Heart right ventricle (tissue), 16 donors: ENCODE measurements around the gene ORAI3. TPM values are rescaled to one million over a fixed set of nuclear protein-coding genes. Genes with fewer than 3 reads are reported as not detected.

Source experiments
- ATAC-seq, 8 donors: fragments of 200-7000 bp; cut with Tn5 transposase; one replicate each; pipeline ENCODE4 v1.9.1; 2020; ENCODE audit warnings: mild to moderate bottlenecking in 8 of 8, moderate library complexity in 8 of 8, moderate number of reproducible peaks in 1 of 8
- DNase-seq, 2 donors: peaks; one replicate each; pipeline ENCODE4 v3.0.0-alpha.2; 2020
- H3K27ac ChIP-seq, 10 donors: fragments of 200-600 bp; sonication (generic) in 2 of 10; one replicate each; pipeline versions ENCODE4 v1.5.0 to v1.8.0; 2020 to 2022; ENCODE audit warnings: mild to moderate bottlenecking in 3 of 10
- H3K27me3 ChIP-seq, 7 donors: fragments of 200-600 bp; one replicate each; pipeline ENCODE4 v1.8.0; 2021 to 2022; ENCODE audit warnings: mild to moderate bottlenecking in 2 of 7
- H3K36me3 ChIP-seq, 9 donors: fragments of 200-600 bp; sonication (generic) in 1 of 9; one replicate each; pipeline versions ENCODE4 v1.5.0 to v1.8.0; 2020 to 2022; ENCODE audit warnings: mild to moderate bottlenecking in 2 of 9
- H3K4me1 ChIP-seq, 9 donors: fragments of 200-600 bp; sonication (generic) in 1 of 9; one replicate each; pipeline versions ENCODE4 v1.5.0 to v1.8.0; 2020 to 2022; ENCODE audit warnings: mild to moderate bottlenecking in 4 of 9
- H3K4me3 ChIP-seq, 10 donors: fragments of 200-600 bp; sonication (generic) in 2 of 10; one replicate each; pipeline versions ENCODE4 v1.5.0 to v1.8.0; 2020 to 2022; ENCODE audit warnings: mild to moderate bottlenecking in 7 of 10, moderate library complexity in 2 of 10
- H3K9me3 ChIP-seq, 11 donors: fragments of 200-600 bp in 10 of 11; sonication (generic) in 2 of 11; one replicate each; pipeline versions ENCODE4 v1.5.0 to v1.8.0; 2013 to 2022; ENCODE audit warnings: mild to moderate bottlenecking in 2 of 11, control low read depth in 1 of 11, moderate library complexity in 1 of 11
- WGBS, 2 donors: extraction: QIAGEN DNeasy Blood & Tissue Kit; methylation state at CpG; one replicate each; pipeline ENCODE4 v1.1.7; 2013; ENCODE audit warnings: inconsistent platforms in 1 of 2; 5-methylcytosine and 5-hydroxymethylcytosine counted together
- intact Hi-C, 10 donors: fragments of 100-400 bp; cut with DNase I; formaldehyde crosslinking; loops; one replicate each; pipeline versions ENCODE4 v1.11.1 to v1.14.2; 2022
- polyA plus RNA-seq, 2 donors: library from polyadenylated mRNA; stranded (reverse); fragments of 200-250 nt; gene quantifications; one replicate each; pipeline ENCODE4 v1.2.3, GENCODE V29; 2013
- total RNA-seq, 10 donors: library from RNA; stranded (reverse); fragmentation: NEBNext Ultra II Directional in 3 of 10; extraction: Animal tissue kit (Norgen Biotek cat#: 25700) in 3 of 10; gene quantifications; one replicate each; pipeline versions ENCODE4 v1.2.1 to v1.2.4, GENCODE V29; 2021 to 2023
- TF ChIP-seq, protein P1 (sequence below), 9 donors: fragments of 200-600 bp; sonication (generic) in 2 of 9; IDR thresholded peaks; one replicate each; pipeline versions ENCODE4 v1.5.0 to v1.8.0; 2021 to 2022; ENCODE audit warnings: antibody characterized with exemption in 9 of 9, mild to moderate bottlenecking in 5 of 9, moderate library complexity in 1 of 9
- donor health status: Arrhythmogenic right ventricular cardiomyopathy.
- donor health status: ischemic (EF 13 %, LVEDD 7.1; RV severe dilation, severe dysfunction).
- donor health status: healthy with polysubstance abuse.
- donor health status: DM: no; HTN: yes; CAD: no.
- donor health status: DM: no; HTN: no; CAD: no.
- donor health status: ischemic (EF 25% LVEDD 6.9; RV normal size, moderate dysfunction).
- donor health status: ischemic (EF 25% LVEDD 5.7; RV mildly dilated, moderate dysfunction).
- donor health status: healthy.
- donor health status: DM: yes; HTN: yes; CAD: no.
- donor health status: Ischemic cardiomyopathy.
- donor health status: ischemic (EF 35%, LVEDD 5.7; RV mildly dilated, moderate dysfunction).
- donor health status: nonischemic (EF 11% LVEDD 7.7; RV severe dilation, severe dysfunction).
- donor health status: DM: yes; HTN: yes; CAD: no.
- donor health status: PGD.
- donor health status: ischemic (EF 29% LVEDD 5.4; RV normal size, mild dysfunction).
- donor health status: nonischemic (EF 23%, LVEDD 6.1; RV moderate dilation, normal function).

The ORAI3 gene
- total and polyA plus RNA-seq, 12 donors = 7.8 to 19.8 (median 11.4) TPM

DNA sequence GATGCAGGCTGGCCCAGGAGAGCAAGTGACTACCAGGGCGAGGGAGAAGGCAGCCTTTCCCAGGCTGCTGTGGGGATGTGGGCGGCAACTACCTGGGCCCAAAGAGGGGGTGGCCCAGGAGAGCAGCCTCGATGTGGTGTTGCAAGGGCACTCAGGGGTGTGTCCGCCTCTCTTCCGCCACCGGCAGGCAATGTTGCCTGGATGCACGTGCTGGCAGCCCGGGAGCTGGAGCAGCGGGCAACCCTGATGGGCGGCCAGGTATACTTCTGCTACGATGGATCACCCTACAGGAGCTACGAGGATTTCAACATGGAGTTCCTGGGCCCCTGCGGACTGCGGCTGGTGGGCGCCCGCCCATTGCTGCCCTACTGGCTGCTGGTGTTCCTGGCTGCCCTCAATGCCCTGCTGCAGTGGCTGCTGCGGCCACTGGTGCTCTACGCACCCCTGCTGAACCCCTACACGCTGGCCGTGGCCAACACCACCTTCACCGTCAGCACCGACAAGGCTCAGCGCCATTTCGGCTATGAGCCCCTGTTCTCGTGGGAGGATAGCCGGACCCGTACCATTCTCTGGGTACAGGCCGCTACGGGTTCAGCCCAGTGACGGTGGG is 38.8 kb downstream of the ORAI3 start:
- intact Hi-C loops = loop anchor here in 9 of 10 donors (5.0 to 10.0 kb wide), 14 partner anchors 40 to 887 kb away; partner anchors contain the start of genes STX4 (in 3 of the 9), ZNF646 (in 3 of the 9), ZNF668 (in 3 of the 9) and ZNF843 (in 3 of the 9)
- TF ChIP-seq, protein P1, sequence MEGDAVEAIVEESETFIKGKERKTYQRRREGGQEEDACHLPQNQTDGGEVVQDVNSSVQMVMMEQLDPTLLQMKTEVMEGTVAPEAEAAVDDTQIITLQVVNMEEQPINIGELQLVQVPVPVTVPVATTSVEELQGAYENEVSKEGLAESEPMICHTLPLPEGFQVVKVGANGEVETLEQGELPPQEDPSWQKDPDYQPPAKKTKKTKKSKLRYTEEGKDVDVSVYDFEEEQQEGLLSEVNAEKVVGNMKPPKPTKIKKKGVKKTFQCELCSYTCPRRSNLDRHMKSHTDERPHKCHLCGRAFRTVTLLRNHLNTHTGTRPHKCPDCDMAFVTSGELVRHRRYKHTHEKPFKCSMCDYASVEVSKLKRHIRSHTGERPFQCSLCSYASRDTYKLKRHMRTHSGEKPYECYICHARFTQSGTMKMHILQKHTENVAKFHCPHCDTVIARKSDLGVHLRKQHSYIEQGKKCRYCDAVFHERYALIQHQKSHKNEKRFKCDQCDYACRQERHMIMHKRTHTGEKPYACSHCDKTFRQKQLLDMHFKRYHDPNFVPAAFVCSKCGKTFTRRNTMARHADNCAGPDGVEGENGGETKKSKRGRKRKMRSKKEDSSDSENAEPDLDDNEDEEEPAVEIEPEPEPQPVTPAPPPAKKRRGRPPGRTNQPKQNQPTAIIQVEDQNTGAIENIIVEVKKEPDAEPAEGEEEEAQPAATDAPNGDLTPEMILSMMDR (IDR thresholded peaks at IDR 0.05) = no peak

DNA sequence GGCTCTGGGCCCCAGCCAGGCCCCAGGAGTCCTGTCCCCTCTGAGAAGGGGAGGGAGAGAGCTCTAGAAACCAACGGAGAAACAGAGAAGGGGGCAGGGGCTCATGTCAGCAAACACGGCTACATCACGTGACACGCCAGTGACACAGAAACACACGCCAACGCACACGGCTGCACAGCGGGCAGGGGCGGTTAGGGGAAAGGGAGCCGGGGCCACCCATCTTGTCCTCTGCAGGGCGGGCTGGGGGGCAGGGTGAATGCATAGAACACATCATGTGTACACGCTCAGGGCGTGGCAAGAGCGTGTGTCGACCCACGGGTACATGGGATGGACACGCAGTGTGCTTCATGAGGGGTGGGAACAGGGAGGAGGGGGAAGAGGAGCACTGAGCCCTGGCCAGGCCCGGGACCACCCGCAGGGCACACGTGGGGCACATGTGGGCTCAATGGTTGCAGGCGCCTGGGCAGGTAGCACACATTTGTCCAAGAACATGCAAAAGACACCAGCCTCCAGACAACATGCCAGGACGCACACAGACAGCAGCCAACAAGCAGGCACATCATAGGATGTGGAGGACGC is 40.7 kb downstream of the ORAI3 start:
- no peak overlapping the region for H3K27ac ChIP-seq
- peaks cover 8 to 19% (median 14%) of the 10 kb centered on the region in 9 donors for H3K4me1 ChIP-seq
- no peaks in the 10 kb centered on the region for H3K27me3 ChIP-seq
- H3K36me3 ChIP-seq = peaks cover 0 to 23% (median 0%) of the 10 kb centered on the region in 9 donors
- WGBS, 2 donors = 84 to 89% methylated on average over 23 of the region's 23 CpGs
- TF ChIP-seq, protein P1 (IDR thresholded peaks at IDR 0.05) = no peak
- no peaks in the 10 kb centered on the region for H3K9me3 ChIP-seq
- ATAC-seq = no peak
- intact Hi-C loops = loop anchor here in 9 of 10 donors (5.0 to 10.0 kb wide), 14 partner anchors 38 to 885 kb away; partner anchors contain the start of genes STX4 (in 4 of the 9), ZNF646 (in 3 of the 9), ZNF668 (in 3 of the 9) and ZNF843 (in 3 of the 9)
- DNase-seq = no peak
- no peak overlapping the region for H3K4me3 ChIP-seq

More for the DNA sequence above, 38.8 kb downstream of the ORAI3 start:
- WGBS, 2 donors = 94 to 97% methylated on average over 30 of the region's 30 CpGs
- Histone ChIP-seq H3K36me3 (peaks cover 0 to 42% (median 3%) of the 10 kb centered on the region in 9 donors), H3K4me3 (no peak overlapping the region), H3K27me3 (no peaks in the 10 kb centered on the region), H3K4me1 (peaks cover 8 to 20% (median 14%) of the 10 kb centered on the region in 9 donors), H3K27ac (no peak overlapping the region), H3K9me3 (no peaks in the 10 kb centered on the region)
- ATAC-seq (no peak), DNase-seq (no peak)

DNA sequence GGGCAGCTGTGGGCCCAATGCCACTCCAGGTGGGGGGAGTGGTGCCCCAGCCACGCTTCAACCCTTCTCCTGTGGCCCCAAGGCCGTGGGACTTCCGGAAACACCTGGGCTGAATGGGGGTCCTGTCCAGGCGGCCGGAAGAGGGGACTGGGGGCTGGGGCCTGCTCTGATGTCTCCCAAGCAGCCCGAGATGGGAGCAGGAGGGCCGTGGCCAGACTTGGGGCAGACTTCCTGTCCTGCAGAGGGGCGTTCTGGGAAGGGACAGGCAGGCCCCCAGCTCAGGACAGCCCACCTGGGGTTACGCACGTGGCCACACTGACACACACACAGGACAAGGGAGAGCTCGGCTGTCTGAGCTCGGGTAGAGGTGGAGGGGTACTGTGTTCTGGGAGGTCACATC is 41.2 kb downstream of the ORAI3 start:
- no peaks in the 10 kb centered on the region for H3K27me3 ChIP-seq
- DNase-seq (no peak), ATAC-seq (no peak)
- H3K4me3 ChIP-seq = no peak overlapping the region
- 79 to 81% methylated on average over 12 of the region's 12 CpGs for WGBS, 2 donors
- intact Hi-C loops = loop anchor here in 2 of 10 donors (5.0 to 10.0 kb wide), 2 partner anchors 42 to 155 kb away; partner anchors contain the start of gene STX4 (in 1 of the 2)
- TF ChIP-seq, protein P1 (IDR thresholded peaks at IDR 0.05) = no peak
- no peaks in the 10 kb centered on the region for H3K9me3 ChIP-seq
- H3K4me1 ChIP-seq = peaks cover 8 to 14% (median 10%) of the 10 kb centered on the region in 9 donors
- H3K27ac ChIP-seq = no peak overlapping the region
- H3K36me3 ChIP-seq = peaks cover 0 to 20% (median 0%) of the 10 kb centered on the region in 9 donors

DNA sequence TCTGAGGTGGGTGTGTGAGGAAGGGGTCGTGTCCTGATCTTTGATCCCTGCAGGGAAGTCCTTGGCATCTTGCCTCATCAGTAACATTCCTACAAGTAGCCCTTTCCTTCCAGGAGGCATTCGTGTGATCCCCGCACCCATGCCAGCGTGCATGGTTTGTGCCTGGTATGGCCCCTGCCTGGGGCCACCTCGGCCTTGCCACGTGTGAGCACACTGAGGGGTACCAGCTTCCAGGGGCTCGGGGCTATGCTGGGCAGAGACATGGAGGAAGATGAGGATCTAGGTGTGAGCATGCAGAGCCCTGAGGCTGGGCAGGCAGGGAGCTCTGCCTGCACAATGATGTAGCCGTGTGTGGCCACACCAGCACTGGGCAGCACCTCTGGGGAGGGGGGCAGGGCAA is 42.2 kb downstream of the ORAI3 start:
- no peaks in the 10 kb centered on the region for H3K27me3 ChIP-seq
- 77 to 81% methylated on average over 8 of the region's 8 CpGs for WGBS, 2 donors
- intact Hi-C loops = loop anchor here in 2 of 10 donors (5.0 to 10.0 kb wide), 2 partner anchors 41 to 154 kb away; partner anchors contain the start of gene STX4 (in 1 of the 2)
- peaks cover 0 to 20% (median 0%) of the 10 kb centered on the region in 9 donors for H3K36me3 ChIP-seq
- no peak overlapping the region for H3K4me3 ChIP-seq
- peaks cover 0 to 6% (median under 1%) of the 10 kb centered on the region in 9 donors for H3K4me1 ChIP-seq
- H3K27ac ChIP-seq = no peak overlapping the region
- TF ChIP-seq, protein P1 (IDR thresholded peaks at IDR 0.05) = no peak
- no peak for ATAC-seq
- no peaks in the 10 kb centered on the region for H3K9me3 ChIP-seq
- no peak for DNase-seq
